ENCODE data around the gene TSR3.

GRCh38 chr16:1315081-1316032, 36.3 kb downstream of the TSR3 start:
- TF ChIP-seq CTCF (IDR thresholded peaks at IDR 0.05; ENCODE audit: low read depth, low read length) = no peak
- TF ChIP-seq POLR2A (IDR thresholded peaks at IDR 0.05; ENCODE audit: extremely low read depth, insufficient read length) = no peak
- TF ChIP-seq, protein P1, sequence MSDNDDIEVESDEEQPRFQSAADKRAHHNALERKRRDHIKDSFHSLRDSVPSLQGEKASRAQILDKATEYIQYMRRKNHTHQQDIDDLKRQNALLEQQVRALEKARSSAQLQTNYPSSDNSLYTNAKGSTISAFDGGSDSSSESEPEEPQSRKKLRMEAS (IDR thresholded peaks at IDR 0.05; ENCODE audit: low read depth, low read length) = no peak

All from NB4 (cell line).